HG03196 (cell line): ENCODE results near the gene PSMD13.

Experiments used
- ATAC-seq: cut with Tn5 transposase; IDR thresholded peaks from one replicate; pipeline ENCODE4 v1.9.1; 2021; ENCODE audit not compliant: unreplicated experiment

Gene PSMD13

DNA sequence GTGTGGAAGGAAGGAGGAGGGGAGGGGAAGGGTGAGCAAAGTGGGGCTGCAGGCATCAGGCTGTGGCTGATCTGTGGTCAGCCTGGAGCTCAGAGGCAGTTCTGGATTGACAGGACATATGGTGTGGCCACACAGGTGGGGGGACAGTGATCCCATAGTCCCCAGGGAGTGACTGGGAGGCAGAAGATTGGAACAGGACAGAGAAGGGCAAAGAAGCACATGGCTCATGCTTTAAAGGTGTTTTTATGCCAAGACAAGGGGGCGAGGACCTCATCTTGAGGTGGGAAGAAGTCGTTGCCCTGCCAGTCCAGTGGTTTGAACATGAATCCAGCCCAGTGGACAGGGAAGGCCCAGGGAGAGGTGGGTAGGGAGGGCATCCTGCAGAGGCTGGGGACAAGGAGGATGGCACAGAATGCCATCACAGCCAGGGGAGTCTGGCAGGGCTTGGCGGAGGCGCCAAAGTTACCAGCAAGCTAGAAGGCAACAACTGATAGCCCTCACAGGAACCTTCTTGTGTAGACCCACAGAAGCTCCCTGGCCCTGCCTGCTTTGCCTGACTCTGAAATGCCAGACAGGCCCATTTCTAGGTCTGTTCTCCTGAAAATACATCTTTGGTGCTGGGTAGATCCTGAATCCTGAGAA is 32.7 kb upstream of the PSMD13 start:
- no peak for ATAC-seq

DNA sequence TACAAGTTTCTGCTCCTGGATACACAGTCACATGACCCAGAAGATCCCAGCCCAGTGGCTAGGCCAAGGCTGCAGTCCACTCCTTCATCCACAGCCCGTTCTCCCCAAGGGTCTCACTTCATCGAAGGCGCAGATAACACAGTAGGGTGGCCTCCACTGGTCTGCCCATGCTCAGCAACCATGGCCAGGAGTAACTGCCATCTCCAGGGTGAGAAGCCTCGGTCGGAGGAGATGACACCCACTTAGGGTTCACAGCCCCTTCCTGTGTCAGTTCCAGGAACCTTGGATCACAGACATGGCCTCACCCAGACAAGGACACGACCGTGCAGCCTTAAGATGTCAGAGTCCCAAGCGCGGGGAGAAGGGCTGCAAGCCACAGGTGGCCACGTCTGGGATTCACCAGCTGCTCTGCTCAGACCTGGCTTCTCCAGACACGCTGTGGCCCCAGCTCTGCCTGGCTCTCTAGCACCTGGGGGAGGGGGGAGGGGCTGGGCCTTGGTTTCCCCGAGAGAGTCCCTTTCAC is 32.1 kb upstream of the PSMD13 start:
- no peak for ATAC-seq

DNA sequence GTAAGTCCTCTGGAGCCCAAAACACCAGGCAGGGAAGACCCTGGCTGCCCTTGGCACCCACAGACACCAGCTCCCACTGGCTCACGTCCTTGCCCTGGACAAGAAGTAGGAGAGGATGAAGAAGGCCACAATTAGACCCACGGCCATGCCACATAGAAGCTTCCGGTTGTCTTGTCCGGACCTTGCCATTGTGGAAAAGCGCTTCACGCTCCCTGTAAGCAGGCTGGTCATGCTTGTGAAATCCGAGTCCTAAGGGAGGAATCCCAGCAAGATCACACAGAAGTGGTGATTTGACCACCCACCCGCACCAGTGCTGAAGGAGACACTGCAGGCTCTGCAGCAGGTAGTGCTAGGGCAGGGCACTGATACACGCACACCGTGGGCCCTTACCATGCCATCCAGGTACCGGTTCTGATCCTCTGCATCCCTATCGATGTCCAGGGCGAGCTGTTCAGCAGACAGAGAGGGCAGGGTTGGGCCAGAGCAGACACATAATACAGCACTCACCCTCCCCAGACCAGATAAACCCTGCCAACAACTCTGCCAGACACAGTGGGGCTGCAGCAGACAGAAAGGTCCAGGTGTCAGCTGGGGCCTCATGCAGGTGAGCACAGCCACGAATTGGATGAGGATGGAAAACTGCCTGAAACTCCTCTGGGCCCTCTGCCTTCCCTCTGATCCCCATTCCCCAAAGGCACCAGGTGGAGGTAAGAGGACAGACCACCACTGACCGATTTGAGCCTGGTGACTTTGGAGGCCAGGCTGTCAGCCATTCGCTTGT is 31.4 kb upstream of the PSMD13 start:
- ATAC-seq = no peak

DNA sequence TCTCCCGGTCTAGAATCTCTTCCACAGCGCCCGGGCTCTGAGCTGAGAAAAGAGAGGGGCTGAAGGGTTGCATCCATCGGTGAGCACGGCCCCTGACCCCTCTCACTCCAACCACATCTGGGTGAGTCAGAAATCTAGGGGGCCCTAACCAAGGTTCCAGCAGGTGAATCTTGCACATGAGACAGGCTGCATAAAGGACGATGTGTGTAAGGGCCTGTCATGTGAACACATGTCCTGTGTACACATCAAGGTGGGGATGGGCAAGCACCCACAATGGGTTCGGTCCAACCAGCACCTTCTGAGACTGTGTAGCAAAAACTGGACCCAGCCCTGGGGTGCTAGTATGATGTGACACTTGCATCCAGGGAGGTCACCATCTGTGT is 30.8 kb upstream of the PSMD13 start:
- no peak for ATAC-seq

DNA sequence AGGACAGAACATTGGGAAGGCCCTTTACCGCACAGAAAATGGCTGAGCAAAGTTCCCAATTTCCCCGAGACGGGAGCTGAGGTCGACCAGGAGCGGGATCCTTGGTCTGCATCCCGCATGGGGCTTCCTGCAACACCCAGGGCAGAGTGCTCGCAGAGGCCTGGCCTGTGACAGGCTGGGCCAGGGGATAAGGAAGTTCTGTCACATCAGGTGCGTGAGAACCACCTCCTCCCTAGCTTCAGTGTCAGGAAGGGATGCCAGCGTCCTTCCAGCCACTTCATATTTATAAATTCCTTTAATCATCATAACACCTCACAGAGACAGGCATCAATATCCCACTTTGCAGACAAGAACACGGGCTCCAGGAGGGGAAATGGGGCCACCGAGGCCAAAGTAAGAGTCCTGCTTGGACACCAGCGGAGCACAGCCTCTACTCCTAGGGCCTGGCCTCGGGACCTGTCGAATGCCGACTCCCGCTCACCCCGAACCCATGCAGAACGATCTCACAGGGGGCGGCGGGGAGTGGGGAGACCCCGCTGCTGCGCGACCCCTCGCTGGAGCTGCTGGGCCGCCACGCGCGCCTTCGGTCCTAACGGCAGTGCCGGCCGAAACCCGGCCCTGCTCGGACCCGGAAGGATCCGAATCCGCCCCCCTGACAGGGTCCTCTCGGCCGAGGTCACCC is 30.1 kb upstream of the PSMD13 start:
- no peak for ATAC-seq

DNA sequence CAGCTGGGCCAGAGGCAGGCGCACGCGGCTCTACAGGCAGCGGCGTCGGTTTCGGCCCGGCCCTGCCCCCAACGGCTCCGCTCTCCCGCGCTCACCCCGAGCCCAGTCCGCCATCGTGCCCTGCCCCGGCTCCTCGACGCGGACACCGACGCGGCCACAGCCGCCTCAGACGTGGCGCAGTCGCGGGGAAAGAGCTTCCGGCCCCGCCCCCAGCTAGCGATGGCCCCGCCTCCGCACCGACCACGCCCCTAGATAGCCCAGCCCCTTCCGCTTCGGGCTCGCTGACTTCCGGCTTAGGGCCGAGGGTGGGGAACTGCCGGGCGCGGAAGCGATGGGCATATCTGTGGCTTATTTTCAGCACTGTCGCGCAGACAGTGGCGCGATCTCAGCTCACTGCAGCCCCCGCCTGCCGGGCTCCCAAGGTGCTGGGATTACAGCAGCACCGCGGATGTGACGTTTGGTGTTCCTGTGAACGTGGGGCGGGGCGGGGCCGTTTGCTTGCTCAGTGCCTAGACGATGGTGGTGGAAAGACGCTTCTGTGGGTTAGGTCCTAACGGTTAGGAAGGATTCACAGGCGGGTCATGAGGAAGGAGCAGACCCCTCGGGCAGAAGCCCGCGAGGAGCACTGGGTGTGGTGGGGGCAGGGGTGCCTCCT is 29.4 kb upstream of the PSMD13 start, which contains the start of the genes BET1L and RIC8A:
Gene BET1L, minus strand, starts transcription at position 192 of the 655 bp plus-strand sequence. Its CDS starts 78 bp downstream, at position 114.
Gene RIC8A, plus strand, starts transcription at position 501 of the 655 bp plus-strand sequence. CDS start 1,147 bp downstream, outside the sequence.
- peak; percentile 72 for ATAC-seq

DNA sequence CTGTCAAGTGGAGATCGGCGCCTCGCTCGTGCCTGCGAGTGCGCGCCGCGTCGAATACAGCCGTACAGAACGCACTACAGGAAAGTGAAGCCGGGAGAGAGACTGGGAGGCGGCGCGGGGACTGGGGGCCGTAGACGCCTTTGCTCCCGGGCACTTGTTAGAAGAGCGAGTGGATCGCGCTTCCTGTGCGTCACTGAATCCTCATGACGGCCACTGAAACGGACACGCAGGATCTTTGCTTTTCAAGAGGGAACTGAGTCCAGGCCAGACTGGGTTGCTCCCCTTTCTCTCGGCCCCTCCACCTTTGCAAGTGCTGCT is 29.0 kb upstream of the PSMD13 start:
- no peak for ATAC-seq

DNA sequence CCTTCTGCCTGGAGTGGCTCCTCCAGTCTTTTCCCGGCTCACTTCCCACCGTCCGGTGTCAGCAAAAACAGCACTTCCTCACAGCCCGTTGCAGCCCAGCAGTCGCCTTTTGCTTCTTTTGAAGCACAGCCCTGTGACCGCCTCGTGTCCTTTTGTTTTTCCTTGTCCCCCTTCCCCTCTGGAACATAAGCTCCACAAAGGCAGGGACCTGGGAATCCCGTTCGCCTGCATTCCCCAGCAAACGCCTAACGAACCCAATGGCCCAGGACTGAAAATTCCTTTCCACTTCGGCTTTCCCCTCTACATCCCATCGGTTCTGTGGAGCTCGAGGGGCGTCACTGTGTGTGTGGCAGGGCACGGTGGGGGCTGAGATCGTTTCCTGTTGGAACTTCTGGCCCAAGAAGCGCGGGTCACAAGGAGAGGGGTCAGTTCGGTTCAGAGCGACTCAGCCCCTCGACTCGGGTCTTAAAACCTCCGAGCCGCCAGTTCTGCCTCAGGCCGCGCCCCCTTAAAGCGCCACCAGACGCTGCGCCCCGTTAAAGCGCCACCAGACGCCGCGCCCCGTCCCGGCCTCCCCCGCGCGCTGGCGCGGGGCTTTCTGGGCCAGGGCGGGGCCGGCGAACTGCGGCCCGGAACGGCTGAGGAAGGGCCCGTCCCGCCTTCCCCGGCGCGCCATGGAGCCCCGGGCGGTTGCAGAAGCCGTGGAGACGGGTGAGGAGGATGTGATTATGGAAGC is 28.4 kb upstream of the PSMD13 start:
- peak; percentile 44 for ATAC-seq

DNA sequence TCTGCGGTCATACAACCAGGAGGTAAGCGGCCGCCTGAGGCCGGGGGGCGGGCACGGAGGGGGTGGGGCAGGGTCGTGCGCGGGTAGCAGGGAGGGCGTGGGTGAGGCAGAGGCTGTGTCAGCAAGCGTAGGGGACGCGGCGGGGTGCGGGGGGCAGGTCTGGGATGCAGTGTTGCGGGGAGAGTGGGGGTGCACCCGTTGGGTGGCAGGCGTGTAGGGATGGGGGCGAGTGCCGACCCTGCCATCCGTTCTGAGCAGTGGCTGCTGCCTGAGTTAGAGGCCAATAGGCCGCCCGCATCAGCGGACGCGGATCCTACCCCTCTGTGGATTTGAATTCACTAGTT is 27.9 kb upstream of the PSMD13 start:
- no peak for ATAC-seq

DNA sequence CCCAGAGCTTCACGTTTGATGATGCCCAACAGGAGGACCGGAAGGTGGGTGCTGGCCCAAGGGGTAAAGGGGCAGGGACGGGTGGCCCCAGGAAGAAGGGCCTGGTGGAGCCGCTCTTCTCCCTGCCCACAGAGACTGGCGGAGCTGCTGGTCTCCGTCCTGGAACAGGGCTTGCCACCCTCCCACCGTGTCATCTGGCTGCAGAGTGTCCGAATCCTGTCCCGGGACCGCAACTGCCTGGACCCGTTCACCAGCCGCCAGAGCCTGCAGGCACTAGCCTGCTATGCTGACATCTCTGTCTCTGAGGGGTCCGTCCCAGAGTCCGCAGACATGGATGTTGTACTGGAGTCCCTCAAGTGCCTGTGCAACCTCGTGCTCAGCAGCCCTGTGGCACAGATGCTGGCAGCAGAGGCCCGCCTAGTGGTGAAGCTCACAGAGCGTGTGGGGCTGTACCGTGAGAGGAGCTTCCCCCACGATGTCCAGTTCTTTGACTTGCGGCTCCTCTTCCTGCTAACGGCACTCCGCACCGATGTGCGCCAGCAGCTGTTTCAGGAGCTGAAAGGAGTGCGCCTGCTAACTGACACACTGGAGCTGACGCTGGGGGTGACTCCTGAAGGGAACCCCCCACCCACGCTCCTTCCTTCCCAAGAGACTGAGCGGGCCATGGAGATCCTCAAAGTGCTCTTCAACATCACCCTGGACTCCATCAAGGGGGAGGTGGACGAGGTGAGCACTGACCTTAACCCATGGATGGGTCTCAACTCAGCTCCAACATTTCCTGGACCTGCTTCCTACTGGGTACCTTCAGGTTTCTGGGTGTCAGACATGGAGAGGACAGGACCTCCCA is 27.3 kb upstream of the PSMD13 start:
- no peak for ATAC-seq

DNA sequence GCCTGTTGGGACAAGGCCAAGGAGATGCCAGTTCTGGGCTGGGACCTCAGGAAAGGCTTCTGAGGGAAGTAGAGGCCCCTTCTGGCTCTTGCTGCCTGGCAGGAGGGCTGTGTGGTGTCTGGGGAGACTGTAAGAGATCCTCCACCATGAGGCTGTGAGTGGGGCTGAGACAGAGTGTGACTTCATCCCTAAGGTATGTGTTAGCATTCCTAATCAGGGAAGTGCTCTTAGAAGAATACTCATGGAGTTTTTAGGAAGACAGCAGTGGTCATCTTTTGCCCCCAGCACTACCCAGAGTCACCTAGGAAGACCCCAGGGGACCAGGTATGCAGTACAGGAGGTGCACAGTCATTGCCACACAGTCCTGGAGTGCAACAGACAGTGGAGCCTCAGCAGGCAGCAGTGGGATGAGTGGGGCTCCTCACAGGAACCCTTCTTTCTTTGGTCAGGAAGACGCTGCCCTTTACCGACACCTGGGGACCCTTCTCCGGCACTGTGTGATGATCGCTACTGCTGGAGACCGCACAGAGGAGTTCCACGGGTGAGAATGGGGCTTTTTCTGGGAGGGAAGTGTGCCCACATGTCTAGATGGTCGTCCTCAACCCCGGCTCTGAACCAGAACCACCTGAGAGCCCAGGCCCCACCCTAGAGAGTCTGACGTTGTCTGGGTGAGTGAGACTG is 26.5 kb upstream of the PSMD13 start:
- ATAC-seq = no peak

DNA sequence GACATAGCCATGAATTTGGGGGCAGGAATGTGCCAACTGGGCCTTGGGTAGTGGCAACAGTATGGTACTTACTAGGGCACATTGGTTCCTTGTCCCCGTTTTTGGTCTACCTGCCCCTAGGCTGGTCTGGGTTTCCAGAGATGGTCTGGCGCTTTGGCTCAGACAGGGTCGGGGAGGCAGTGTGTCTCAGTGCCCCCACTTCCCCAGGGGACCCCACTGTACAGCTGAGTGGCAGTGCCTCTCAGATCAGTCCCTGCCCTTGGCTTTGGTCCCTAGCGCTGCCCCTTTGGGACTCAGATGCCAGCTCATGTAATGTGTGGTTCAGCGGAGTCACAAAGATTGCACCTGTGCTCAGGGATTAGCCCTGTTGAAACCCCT is 26.0 kb upstream of the PSMD13 start:
- no peak for ATAC-seq

DNA sequence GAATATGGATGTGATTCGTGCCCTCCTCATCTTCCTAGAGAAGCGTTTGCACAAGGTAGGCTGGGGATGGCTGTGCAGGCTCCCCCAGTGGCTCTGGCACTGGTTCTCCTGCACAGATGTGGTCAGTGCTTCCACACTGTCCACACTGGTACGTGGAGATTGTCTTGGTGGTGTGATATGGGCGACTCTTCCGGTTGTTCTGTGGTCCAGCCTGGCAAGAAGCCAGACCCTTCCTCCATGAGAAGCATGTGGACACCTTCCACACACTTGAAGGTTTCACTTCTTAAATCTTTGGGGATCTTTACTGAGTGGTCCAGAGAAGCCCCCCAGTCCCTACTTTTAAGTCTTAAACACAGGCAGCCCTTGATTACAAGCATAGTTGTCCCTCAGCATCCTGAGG is 25.5 kb upstream of the PSMD13 start:
- no peak for ATAC-seq

DNA sequence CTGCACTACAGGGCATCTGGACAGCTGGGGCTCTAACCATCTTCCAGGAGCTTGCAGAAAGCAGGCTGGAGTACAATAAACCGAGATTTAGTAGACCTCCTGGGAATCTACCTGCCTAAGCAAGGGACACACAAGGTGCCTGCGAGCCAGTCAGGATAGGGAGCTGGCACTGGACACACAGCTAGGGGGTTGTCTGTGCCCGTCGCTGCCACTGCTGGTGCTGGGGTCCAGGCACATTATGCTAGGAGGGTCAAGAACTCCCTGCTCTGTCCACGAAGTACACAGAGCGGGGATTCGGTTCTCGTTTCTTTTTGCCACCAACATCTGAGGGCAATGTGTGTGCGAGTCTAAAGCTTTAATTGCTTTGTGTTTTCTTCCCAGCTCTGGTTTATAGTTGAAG is 25.0 kb upstream of the PSMD13 start:
- ATAC-seq = no peak

DNA sequence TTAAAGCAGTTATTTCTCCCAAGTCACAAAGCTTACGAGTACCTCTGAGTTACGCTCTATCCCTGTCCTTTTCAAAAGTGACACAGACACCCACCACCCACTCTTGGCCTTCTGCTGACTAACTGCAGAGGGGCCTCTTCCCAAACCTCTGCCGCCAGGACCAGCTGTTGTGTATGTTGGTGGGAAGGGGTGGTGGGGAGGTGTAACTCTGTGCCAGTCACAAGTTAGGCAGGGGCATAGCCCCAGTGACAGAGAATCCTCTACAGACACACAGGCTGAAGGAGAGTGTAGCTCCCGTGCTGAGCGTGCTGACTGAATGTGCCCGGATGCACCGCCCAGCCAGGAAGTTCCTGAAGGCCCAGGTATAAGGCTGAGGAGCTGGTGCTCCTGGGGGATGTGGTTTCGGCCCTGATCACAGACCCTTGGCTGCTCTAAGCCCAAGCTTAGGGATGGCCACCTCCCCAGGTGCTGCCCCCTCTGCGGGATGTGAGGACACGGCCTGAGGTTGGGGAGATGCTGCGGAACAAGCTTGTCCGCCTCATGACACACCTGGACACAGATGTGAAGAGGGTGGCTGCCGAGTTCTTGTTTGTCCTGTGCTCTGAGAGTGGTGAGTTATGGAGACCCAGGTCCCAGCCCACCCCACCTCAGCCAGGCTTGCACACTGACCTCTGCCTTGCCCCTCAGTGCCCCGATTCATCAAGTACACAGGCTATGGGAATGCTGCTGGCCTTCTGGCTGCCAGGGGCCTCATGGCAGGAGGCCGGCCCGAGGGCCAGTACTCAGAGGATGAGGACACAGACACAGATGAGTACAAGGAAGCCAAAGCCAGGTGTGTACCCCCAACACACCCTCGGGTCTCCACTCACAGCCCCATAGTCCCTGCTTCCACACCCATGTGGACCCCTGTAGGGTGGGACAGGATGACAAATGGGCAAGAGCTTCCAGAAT is 24.4 kb upstream of the PSMD13 start:
- no peak for ATAC-seq

DNA sequence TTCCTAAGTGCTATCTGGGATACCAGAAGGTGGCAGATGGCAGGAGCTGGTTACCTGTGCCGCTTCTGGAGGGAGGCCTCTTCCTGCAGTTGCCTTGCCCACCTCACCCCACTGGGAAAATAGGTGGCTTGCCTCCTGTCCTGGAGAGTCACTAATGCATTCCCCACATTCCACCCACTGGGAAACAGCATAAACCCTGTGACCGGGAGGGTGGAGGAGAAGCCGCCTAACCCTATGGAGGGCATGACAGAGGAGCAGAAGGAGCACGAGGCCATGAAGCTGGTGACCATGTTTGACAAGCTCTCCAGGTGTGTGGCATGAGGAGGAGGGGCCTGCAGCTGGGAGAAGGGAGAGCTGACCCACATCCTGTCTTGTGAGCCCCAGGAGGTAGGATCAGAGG is 23.7 kb upstream of the PSMD13 start:
- no peak for ATAC-seq

DNA sequence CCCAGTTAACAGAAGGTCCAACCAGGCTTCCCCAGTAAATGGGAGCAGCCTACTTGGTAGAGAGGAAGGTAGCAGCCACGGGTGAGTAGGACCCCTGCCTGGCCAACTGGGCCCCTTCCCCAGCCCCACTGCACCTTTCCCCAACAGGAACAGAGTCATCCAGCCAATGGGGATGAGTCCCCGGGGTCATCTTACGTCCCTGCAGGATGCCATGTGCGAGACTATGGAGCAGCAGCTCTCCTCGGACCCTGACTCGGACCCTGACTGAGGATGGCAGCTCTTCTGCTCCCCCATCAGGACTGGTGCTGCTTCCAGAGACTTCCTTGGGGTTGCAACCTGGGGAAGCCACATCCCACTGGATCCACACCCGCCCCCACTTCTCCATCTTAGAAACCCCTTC is 22.7 kb upstream of the PSMD13 start:
- no peak for ATAC-seq

DNA sequence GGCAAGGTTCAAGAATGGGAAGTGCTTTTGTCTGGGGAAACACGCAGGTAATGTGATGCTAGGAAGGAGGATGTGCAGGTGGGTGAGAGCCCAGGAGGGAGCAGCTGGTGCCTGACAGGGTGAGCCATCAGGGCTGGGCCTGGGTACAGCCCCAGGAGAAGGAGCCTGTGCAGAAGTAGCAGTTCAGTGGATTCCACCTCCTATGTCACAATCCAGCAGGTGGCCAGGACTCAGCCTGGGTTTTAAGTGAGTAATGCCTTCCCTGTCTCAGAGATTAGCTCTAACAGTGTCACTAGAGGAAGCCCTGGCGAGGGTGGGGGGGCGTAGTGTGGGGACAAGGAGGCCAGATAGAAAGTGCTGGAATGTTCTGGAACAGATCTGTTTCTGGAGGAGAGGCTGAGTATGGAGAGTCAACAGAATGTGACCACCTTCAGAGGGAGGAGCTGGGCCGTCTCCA is 21.2 kb upstream of the PSMD13 start:
- no peak for ATAC-seq
